Hypothalamus (tissue), 51 donors: ENCODE results near the gene COIL.

ENCODE experiments used
- DNase-seq, 51 donors: peaks; one replicate each; lab custom pipeline; 2025; lab: John Stamatoyannopoulos, UW

The COIL gene

DNA sequence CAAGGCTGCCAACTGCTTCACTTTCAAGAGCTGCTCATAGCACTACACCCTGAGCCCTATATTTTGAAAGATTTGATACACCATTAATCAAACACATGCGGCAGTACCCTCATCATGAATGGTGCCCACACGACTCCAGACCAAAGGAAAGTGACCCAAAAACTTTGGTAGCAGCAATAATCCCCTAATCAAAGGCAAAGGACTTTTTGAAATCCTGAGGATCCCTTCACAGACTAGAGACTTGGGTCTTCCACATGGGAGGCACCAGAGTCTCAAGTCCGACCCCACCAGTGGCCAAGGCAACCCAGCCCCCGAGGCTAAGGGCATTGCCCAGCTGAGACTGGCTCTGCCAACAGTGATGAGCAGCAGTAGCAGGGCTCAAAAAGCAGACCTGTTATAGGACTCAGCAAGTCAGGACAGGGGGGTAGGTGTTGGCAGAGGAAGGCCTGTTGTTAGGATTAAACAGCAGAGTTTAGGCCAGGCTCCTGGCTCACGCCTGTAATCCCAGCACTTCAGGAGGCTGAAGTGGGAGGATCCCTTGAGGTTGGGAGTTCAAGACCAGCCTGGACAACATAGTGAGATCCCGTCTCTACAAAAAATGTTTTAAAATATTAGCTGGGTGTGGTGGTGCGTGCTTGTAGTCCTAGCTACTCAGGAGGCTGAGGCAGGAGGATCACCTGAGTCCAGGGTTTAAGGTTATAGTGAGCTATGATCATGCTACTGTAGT lies 50.2 kb downstream of the COIL start:
- no peak for DNase-seq

DNA sequence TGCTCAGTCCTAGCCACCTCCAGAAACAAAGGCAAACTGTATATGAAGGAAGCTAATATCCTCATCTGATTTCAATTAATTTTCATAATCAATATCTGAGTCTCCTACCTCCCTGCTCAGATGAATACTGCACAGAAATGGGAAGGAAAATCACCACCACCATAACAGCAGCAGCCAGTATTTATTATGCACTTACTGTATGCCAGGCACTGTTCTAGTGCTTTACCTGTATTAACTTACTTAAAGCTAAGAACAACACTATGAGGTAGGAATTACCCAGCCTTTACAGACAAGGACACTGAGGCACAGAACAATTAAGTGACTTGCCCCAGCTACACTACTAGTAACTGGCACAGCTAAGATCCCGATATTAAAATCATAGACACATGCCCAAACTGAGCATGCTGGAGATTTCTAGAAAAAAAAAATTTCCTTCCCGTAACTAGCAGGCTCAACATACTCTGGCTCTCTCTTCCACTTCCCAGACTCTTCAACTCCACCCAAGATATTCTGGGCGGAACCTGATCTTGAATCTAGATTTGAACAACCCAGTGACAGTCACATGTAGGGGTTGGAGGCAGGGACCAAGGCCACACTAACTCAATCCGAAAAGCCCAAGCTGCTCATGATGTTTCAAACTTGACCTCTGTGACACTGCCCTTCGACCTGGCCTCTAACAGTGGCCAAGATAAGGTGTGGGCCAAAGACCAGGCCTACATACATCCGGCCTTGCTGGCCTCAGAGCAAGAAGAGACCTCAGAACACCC lies 50.9 kb downstream of the COIL start:
- DNase-seq, result no peak

DNA sequence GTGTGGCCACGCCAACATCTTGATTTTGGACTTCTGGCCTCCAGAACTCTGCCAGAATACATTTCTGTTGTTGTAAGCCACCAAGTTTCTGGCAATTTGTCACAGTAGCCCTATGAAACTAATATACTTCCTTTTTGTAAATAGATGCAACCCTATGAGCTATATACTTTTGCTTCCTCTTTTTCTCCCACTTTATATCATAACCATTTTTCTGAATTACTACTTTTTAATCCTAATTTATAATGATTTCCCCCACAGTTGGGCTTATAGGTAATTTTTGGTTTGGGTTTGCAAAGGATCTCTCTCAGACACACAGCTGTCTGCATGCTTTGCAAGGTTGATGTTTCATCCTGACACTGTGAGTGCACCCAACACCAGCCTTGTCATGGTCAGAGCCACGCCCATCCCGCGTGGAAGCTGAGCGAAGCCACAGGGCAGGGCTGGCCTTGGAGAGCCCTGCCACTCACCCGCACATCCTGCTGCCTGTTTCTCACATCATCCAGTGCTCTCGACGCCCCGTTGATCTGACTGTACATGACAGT lies 52.8 kb downstream of the COIL start:
- DNase-seq, result peak in 4 of 51 donors; percentile 2 to 37 (median 4)

DNA sequence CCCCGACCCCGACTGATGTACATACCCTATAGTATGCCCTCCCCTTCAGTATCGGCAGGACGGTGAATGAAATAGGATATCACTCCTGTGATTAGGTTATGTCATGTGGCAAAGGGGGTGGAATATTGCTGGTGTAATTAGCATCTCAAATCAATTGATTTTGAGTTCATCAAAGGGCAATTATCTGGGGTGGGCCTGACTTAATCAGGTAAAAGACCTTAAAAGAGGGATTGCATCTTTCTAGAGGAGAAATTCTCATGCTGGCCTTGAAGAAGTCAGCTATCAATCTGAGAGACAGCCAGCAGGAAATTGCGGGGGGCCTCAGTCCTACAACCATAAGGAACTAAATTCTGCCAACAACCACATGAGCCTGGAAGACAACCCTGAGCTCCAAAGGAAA lies 57.3 kb downstream of the COIL start:
- DNase-seq, result no peak

DNA sequence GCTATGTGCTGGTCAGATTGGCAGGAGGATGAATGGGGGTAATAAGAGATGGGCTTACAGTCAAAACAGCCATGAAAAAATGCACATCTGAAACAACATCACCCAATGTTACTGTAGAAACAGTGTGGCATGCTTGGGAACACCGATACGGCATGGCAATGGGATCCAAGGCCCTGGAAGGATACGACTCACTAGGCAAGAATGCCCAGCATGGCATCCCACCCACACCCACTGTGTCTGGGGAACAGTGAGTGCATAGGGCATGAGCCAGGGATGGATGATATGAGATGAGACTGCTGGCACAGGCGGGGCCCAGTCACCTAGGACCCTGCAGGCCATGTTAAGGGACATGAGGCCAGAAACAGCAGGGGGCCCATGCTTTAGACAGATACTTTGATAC lies 58.5 kb downstream of the COIL start:
- DNase-seq, result no peak

DNA sequence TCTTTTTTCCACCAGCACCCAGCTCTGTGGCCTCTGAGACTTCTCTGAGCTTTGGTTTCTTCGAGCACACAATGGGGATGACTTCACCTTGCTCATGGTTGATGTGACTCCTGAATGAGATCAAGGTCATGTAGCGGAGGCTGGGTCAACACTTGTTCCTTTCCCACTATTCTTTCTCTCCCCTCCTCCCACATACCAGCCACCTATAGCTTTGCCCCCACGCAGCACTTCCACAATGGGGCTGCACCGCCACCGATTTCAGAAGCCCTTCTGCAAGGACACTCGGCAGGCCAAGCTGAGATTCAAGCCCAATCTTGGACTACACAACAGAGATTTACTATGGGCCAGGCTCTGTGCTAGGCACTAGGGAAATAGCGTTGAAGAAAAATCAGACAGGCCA lies 61.4 kb downstream of the COIL start:
- no peak for DNase-seq

DNA sequence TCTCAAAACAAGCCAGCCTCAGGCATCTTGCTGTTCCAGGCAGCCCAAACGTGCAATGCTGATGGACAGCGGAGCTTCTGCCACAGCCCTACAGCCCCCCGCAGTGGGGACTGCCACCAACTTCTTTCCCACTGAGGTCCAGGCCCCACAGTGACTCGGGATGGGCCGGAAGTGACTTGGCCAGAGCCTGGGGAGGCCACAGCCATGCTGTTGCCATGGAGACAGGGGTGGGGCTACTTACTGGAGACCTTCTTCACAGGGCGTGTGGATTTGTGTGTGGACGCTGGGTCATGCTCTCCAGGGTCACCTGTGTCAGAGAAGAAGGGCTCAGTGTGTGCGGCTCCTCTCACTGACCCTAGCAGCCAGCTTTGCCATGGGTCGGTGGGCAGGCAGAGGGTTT lies 62.0 kb downstream of the COIL start:
- no peak for DNase-seq

DNA sequence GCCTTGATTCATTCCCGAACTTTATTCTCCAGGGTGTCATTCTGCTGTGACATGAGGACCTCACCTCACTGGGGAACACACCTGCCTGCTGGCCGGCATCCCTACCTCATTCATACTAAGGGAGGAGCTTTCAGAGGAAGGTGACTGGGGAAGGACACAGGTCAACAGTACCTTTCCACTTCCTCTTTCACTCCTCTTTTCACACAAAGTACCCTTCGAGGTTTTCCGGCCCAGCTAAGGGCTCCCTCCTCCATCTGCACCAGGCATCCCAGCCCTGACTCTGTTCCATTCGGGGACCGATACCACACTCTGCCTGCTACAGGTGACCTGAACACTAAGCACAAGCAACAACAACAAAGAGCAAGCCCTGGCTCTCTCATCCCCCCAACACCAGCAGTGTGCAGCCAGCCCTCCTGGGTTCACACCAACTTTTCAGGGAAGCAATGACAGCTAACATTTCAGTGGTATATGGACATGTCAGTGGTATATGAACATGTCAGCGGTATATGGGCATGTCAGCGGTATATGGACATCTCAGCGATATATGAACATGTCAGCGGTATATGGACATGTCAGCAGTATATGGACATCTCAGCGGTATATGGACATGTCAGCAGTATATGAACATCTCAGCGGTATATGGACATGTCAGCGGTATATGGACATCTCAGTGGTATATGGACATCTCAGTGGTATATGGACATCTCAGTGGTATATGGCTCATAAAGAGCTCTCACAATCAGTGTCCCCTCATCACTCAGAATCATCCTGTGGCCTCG lies 63.0 kb downstream of the COIL start:
- DNase-seq, result no peak

DNA sequence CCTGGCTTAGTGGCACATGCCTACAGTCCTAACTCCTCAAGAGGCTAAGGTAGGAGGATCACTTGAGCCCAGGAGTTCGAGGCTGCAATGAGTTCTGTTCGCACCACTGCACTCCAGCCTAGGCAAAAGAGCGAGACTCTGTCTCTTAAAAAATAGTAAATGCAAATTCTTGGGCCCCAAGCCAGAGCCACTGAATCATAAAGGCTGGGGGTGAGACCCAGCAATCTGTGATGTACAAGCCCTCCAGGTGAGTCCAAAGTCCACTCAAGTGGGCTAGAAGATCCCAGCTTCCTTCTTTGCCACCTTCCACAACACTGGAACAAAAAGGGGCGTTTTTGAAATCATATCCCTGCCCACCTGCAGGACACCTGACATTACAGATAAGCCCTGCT lies 63.9 kb downstream of the COIL start:
- no peak for DNase-seq

DNA sequence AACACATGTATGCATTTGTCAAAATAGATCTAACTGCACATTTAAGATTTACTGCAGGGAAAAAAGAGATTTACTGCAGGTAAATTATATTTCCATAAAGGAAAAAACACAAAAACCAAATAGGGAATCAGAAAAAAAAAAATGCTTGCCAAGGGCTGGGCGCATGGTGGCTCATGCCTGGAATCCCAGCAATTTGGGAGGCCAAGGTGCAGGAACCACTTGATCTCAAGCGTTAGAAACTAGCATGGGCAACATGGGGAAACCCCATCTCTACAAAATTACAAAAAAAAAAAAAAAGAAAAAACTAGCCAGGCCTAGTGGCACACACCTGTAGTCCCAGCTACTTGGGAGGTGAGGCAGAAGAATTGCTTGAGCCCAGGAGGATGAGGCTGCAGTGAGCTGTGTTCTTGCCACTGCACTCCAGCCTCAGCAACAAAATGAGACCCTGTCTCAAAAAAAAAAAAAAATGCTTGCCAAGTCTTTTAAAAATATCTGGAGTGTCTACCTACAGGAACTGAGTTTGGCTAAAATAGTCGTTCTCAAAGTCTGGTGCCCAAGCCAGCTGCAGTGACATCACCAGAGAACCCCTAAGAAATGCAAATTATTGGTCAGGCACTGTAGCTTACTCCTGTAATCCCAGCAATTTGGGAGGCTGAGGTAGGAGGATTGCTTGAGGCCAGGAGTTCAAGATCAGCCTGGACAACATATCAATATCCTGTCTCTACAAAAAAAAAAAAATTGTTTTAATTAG lies 64.5 kb downstream of the COIL start:
- no peak for DNase-seq

DNA sequence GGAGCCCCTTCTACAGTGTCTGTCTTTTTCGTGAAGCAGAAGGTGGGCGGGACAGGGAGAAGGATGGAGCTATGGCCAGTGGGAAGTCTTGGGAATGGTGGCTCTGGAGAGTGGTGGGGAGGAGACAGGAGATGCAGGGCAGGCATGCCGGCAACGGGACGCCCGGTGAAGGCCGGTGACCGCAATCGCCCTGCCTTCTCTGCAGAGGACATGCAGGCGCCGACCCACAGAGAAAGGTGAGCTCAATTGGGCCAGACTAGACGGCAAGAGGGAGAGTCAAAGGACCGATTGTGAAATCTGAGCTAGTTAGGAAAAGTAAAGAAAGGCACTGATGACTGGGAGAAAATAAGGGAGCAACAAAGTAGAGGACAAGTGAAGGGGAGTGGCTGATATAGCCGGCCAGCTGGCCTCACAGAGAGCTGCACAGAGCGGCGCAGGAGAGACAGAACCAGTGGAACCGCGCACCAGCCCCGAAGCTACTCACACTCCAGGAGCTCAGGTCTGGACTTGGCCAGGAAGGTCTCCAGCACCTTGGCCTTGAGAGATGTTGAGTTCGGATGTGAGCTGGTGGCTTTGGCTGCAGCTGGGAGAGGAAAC lies 65.9 kb downstream of the COIL start:
- DNase-seq, result no peak

DNA sequence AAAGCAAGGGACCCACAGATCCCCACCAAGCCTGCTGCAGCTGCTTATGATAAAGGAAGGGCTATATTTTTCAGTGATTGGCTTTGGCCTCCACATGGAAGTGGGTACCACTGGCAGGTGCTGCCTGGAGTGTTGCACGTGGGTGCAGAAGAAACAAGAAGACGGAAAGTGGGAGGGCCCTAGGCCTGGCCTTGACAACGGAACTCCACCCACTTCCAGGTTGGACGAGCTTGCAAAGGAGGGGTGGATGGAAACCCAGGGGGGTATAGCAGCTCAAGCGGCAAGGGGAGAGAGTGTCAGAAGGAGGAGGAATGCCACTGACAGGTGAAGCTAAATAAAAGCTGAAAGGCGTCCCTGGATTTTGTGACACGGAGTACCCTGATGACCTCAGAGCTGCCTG lies 67.3 kb downstream of the COIL start:
- no peak for DNase-seq

DNA sequence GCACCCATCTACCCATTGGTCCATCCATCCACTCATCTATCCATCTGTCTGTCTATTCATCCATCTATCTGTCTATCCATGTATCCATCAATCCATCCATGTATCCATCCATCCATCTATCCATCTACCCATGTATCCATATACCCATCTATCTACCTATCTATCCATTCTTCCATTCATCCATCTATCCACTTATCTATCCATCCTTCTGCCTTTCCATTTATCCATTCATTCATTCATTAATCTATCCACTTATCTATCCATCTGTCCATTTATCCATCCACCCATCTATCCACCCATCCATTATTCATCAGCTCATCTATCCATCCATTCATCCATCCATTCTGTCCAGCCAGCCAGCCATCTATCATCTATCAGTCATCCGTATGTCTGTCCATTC lies 68.5 kb downstream of the COIL start:
- no peak for DNase-seq

DNA sequence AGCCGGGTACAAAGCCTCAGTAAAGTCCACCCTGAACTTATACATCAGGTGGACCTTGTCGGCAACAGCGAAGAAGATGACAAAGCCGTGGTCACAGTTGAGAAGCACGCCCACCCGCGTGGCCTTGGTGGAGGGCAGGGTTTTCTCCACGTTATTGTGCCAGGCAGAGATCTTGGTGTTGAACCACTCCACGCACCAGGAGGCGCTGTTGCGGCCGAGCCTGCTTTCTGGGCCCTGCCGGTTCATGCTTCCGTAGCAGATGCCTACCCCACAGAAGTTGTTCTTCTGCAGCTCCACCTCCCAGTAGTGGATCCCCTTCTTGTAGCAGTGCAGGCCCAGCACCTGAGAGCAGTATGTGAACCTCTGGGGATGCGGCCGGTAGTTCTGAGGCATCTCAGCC lies 69.1 kb downstream of the COIL start:
- no peak for DNase-seq

DNA sequence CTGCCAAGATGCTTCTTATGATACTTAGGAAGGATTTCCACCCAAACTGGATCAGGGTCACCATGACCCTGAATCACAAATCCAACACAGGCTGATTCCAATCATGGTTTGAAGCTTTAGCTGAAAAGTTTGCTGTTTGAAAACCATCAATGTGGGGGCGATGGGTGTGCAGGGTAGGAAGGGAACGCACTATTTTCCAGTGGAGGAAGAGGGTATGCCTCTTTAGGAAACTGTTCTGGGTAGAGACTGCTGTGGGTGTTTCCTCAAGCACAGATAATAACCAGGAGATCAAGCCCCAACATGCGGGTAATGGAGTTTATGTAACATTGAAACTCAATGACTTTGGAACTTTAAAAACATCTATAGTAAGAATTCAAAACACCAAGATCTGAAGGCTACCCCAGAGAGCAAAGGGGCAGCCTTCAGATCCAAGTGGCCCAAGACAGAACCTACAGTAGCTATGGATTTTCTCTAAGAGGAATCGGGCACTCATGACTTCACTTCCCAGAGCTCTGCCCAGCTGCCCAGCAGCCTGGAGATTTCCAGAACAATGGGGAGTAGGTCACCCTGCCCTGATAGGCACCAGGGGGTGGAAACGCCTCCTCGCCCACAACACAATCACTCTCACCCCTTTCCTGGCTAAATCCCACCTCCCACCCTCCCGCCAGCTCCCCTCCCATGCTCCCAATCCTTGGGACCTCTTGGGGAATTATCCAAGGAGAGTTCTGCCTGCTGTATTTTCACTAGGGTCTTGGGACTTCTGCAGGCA lies 69.8 kb downstream of the COIL start:
- no peak for DNase-seq

DNA sequence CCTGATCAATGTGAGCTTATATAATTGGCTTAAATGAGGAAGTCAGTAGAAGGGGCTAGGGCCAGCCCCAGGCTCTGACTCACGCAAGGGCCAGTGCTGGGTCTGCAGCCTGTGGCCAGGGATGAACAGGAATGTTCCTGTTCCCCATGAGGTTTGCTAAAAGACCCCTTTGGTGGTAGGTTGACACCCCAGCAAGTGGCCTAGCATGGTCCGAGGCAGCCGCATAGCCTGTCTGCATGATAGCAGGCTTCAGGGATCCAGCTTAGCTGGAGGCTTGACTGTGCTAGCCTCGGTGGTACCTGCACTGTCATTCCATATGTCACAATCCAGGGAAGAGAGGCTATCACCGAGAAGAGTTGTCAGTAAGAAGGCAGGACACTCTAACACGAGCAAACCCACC lies 70.5 kb downstream of the COIL start:
- no peak for DNase-seq
